Measurements from ENCODE around the gene SPTBN1.
A peak's percentile ranks its signal among the peaks of the same experiment; 100 is the strongest.
"Not testable (repeated sequence)": the region's sequence is repeated elsewhere in the genome, so short reads cannot be mapped to it uniquely, and the experiment has no call there.

Gene SPTBN1

DNA sequence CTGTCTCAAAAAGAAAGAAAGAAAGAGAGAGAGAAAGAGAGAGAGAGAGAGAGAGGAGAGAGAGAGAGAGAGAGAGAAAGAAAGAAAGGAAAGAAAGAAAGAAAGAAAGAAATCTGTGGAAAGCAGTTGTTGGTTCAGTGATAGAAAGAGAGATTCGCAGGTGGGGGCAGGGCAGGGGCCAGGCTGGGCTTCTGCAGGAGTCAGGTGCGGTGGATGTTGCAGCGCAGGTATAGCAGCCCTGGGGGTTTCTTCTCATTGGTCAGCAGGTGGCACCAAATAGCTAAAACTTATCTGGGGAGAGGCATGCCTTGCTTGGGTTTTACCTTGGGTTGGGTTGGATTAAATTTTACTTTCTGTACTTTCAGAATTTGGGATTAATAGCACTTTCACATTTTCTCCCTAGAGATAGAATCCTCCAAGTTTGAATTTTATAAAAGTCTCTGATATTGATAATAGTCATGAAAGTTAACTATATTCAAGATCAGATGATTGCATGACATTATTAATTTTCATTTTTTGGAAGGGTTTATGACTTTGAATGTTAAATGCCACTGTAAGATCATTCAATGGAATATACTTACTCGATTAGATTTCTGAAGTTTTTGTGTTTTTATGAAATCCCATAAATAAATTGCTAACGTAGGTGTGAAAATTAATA is 66.6 kb downstream of the SPTBN1 start:
- Histone ChIP-seq H3K27ac (ENCODE audit: insufficient read depth, low read length, poor library complexity, severe bottlenecking) (no peak overlapping the region), H3K36me3 (ENCODE audit: control insufficient read depth, insufficient read depth, low read length) (no peaks in the 10 kb centered on the region), H3K27me3 (replicated peaks; ENCODE audit: control insufficient read depth, insufficient read depth, low read length, poor library complexity, severe bottlenecking) (no peaks in the 10 kb centered on the region), H3K4me3 (ENCODE audit: insufficient read depth, low read depth, low read length, poor library complexity, severe bottlenecking) (no peak overlapping the region), H3K9me3 (ENCODE audit: control insufficient read depth, low read length) (no peaks in the 10 kb centered on the region), H3K4me1 (ENCODE audit: control insufficient read depth, insufficient read depth, low read length, poor library complexity, severe bottlenecking) (no peaks in the 10 kb centered on the region)
- DNase-seq: peak; percentile 43 to 52 (median 45)

- Histone ChIP-seq H3K27me3 (replicated peaks; ENCODE audit: control insufficient read depth, insufficient read depth, low read length, poor library complexity, severe bottlenecking) (no peaks in the 10 kb centered on the region), H3K27ac (ENCODE audit: insufficient read depth, low read length, poor library complexity, severe bottlenecking) (no peak overlapping the region)
Measured at GRCh38 chr2:54523324-54523959, 67.3 kb downstream of the SPTBN1 start.

GRCh38 chr2:54524226-54524991 is 68.3 kb downstream of the SPTBN1 start:
- DNase-seq: no peak
- Histone ChIP-seq H3K4me3 (ENCODE audit: insufficient read depth, low read depth, low read length, poor library complexity, severe bottlenecking) (no peak overlapping the region), H3K4me1 (ENCODE audit: control insufficient read depth, insufficient read depth, low read length, poor library complexity, severe bottlenecking) (no peaks in the 10 kb centered on the region), H3K27ac (ENCODE audit: insufficient read depth, low read length, poor library complexity, severe bottlenecking) (no peak overlapping the region), H3K9me3 (ENCODE audit: control insufficient read depth, low read length) (no peaks in the 10 kb centered on the region), H3K27me3 (replicated peaks; ENCODE audit: control insufficient read depth, insufficient read depth, low read length, poor library complexity, severe bottlenecking) (no peaks in the 10 kb centered on the region), H3K36me3 (ENCODE audit: control insufficient read depth, insufficient read depth, low read length) (no peaks in the 10 kb centered on the region)

More at GRCh38 chr2:54523324-54523959, 67.3 kb downstream of the SPTBN1 start:
- Histone ChIP-seq H3K36me3 (ENCODE audit: control insufficient read depth, insufficient read depth, low read length) (no peaks in the 10 kb centered on the region), H3K4me3 (ENCODE audit: insufficient read depth, low read depth, low read length, poor library complexity, severe bottlenecking) (no peak overlapping the region), H3K4me1 (ENCODE audit: control insufficient read depth, insufficient read depth, low read length, poor library complexity, severe bottlenecking) (no peaks in the 10 kb centered on the region), H3K9me3 (ENCODE audit: control insufficient read depth, low read length) (no peaks in the 10 kb centered on the region)
- no peak for DNase-seq

DNA sequence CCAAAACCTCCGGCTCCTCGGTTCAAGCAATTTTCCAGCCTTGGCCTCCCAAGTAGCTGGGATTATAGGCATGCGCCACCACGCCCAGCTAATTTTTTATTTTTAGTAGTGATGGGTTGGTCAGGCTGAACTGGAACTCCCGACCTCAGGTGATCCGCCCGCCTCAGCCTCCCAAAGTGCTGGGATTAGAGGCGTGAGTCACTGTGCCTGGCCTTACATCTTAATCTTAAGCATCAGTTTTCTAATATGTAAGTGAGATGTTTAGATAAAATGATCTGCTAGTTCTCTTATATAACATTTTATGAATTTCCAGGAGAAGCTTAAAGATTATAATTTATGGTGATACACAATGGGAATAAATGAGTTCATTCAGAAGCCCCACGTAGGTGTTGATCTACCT is 69.2 kb downstream of the SPTBN1 start:
- Histone ChIP-seq H3K4me3 (ENCODE audit: insufficient read depth, low read depth, low read length, poor library complexity, severe bottlenecking) (no peak overlapping the region), H3K36me3 (ENCODE audit: control insufficient read depth, insufficient read depth, low read length) (no peaks in the 10 kb centered on the region), H3K9me3 (ENCODE audit: control insufficient read depth, low read length) (no peaks in the 10 kb centered on the region), H3K27ac (ENCODE audit: insufficient read depth, low read length, poor library complexity, severe bottlenecking) (no peak overlapping the region), H3K4me1 (ENCODE audit: control insufficient read depth, insufficient read depth, low read length, poor library complexity, severe bottlenecking) (no peaks in the 10 kb centered on the region), H3K27me3 (replicated peaks; ENCODE audit: control insufficient read depth, insufficient read depth, low read length, poor library complexity, severe bottlenecking) (no peaks in the 10 kb centered on the region)
- no peak for DNase-seq

DNA sequence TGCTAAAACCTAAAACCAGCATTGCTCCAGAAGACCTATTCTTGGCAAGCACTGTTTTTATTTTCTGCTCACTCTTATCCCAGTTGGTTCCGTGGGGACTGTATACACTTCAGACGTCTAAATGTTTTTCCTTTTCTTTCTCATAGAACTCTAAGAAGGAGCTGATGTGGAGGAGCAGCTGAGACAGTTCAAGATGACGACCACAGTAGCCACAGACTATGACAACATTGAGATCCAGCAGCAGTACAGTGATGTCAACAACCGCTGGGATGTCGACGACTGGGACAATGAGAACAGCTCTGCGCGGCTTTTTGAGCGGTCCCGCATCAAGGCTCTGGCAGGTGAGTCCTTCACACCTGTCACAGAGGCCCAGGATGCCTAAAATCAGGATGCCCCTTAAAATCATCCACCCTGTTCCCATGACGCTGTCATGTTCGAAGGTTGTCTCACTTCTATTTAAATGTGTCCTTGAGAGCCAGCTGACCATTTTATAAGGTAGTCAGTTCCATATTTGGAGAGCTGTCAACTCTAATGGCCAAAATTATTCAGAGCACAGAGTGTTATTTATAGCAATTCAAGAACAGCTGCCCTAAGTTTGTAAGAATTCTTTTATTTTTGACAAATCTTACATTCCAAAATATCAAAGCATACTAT is 70.2 kb downstream of the SPTBN1 start:
- Histone ChIP-seq H3K27me3 (replicated peaks; ENCODE audit: control insufficient read depth, insufficient read depth, low read length, poor library complexity, severe bottlenecking) (no peaks in the 10 kb centered on the region), H3K4me3 (ENCODE audit: insufficient read depth, low read depth, low read length, poor library complexity, severe bottlenecking) (no peak overlapping the region), H3K27ac (ENCODE audit: insufficient read depth, low read length, poor library complexity, severe bottlenecking) (no peak overlapping the region), H3K4me1 (ENCODE audit: control insufficient read depth, insufficient read depth, low read length, poor library complexity, severe bottlenecking) (no peaks in the 10 kb centered on the region), H3K9me3 (ENCODE audit: control insufficient read depth, low read length) (no peaks in the 10 kb centered on the region), H3K36me3 (ENCODE audit: control insufficient read depth, insufficient read depth, low read length) (no peaks in the 10 kb centered on the region)
- DNase-seq: no peak

GRCh38 chr2:54528311-54528955 is 72.3 kb downstream of the SPTBN1 start:
- no peaks in the 10 kb centered on the region for H3K36me3 ChIP-seq (ENCODE audit: control insufficient read depth, insufficient read depth, low read length)

DNA sequence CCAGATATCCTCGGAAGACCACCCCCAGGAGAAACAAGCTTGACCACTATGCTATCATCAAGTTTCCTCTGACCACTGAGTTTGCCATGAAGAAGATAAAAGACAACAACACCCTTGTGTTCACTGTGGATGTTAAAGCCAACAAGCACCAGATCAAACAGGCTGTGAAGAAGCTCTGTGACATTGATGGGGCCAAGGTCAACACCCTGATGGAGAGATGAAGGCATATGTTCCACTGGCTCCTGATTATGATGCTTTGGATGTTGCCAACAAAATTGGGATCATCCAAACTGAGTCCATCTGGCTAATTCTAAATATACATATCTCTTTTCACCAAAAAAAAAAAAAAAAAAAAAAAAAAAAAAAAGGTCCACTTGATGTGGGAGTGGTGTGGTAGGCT is 73.4 kb downstream of the SPTBN1 start:
- not testable (repeated sequence) for H3K9me3 ChIP-seq (ENCODE audit: control insufficient read depth, low read length); DNase-seq; H3K27ac ChIP-seq (ENCODE audit: insufficient read depth, low read length, poor library complexity, severe bottlenecking); H3K4me1 ChIP-seq (ENCODE audit: control insufficient read depth, insufficient read depth, low read length, poor library complexity, severe bottlenecking); H3K36me3 ChIP-seq (ENCODE audit: control insufficient read depth, insufficient read depth, low read length); H3K27me3 ChIP-seq (replicated peaks; ENCODE audit: control insufficient read depth, insufficient read depth, low read length, poor library complexity, severe bottlenecking); H3K4me3 ChIP-seq (ENCODE audit: insufficient read depth, low read depth, low read length, poor library complexity, severe bottlenecking)

More at GRCh38 chr2:54528311-54528955, 72.3 kb downstream of the SPTBN1 start:
- H3K4me1 ChIP-seq (ENCODE audit: control insufficient read depth, insufficient read depth, low read length, poor library complexity, severe bottlenecking): no peaks in the 10 kb centered on the region
- no peak overlapping the region for H3K4me3 ChIP-seq (ENCODE audit: insufficient read depth, low read depth, low read length, poor library complexity, severe bottlenecking)
- no peak for DNase-seq
- H3K27ac ChIP-seq (ENCODE audit: insufficient read depth, low read length, poor library complexity, severe bottlenecking): no peak overlapping the region
- no peaks in the 10 kb centered on the region for H3K9me3 ChIP-seq (ENCODE audit: control insufficient read depth, low read length)
- no peaks in the 10 kb centered on the region for H3K27me3 ChIP-seq (replicated peaks; ENCODE audit: control insufficient read depth, insufficient read depth, low read length, poor library complexity, severe bottlenecking)

DNA sequence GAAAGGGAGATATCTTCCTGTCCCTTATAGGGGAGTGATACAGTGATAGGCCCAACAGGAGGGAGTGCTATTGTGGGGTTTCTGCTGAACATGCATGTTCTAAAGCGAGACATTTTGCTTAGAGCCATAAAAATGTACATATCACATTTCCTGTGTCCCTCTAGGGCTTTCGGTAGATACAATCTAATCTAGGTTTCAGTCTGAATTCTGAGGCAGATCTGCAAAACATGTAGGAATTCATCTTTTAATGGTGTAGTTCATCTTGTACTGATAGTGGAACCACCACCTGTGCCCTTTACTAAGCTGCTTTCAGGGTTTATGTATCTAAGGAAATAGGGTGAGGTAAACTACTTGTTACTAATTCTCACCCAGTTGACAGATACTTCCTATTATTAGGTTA is 73.8 kb downstream of the SPTBN1 start:
- Histone ChIP-seq H3K4me1 (ENCODE audit: control insufficient read depth, insufficient read depth, low read length, poor library complexity, severe bottlenecking) (no peaks in the 10 kb centered on the region), H3K36me3 (ENCODE audit: control insufficient read depth, insufficient read depth, low read length) (no peaks in the 10 kb centered on the region), H3K27ac (ENCODE audit: insufficient read depth, low read length, poor library complexity, severe bottlenecking) (no peak overlapping the region), H3K4me3 (ENCODE audit: insufficient read depth, low read depth, low read length, poor library complexity, severe bottlenecking) (no peak overlapping the region), H3K27me3 (replicated peaks; ENCODE audit: control insufficient read depth, insufficient read depth, low read length, poor library complexity, severe bottlenecking) (no peaks in the 10 kb centered on the region), H3K9me3 (ENCODE audit: control insufficient read depth, low read length) (no peaks in the 10 kb centered on the region)
- DNase-seq: no peak

GRCh38 chr2:54531558-54531957 is 75.4 kb downstream of the SPTBN1 start:
- no peaks in the 10 kb centered on the region for H3K9me3 ChIP-seq (ENCODE audit: control insufficient read depth, low read length)
- no peak overlapping the region for H3K27ac ChIP-seq (ENCODE audit: insufficient read depth, low read length, poor library complexity, severe bottlenecking)
- H3K4me3 ChIP-seq (ENCODE audit: insufficient read depth, low read depth, low read length, poor library complexity, severe bottlenecking): no peak overlapping the region
- no peak for DNase-seq
- H3K4me1 ChIP-seq (ENCODE audit: control insufficient read depth, insufficient read depth, low read length, poor library complexity, severe bottlenecking): no peaks in the 10 kb centered on the region
- no peaks in the 10 kb centered on the region for H3K27me3 ChIP-seq (replicated peaks; ENCODE audit: control insufficient read depth, insufficient read depth, low read length, poor library complexity, severe bottlenecking)
- H3K36me3 ChIP-seq (ENCODE audit: control insufficient read depth, insufficient read depth, low read length): no peaks in the 10 kb centered on the region

Data from effector memory CD4-positive, alpha-beta T cell (primary cell).